Measurements from ENCODE around the gene EBF3. TPM values are rescaled to one million over a fixed set of nuclear protein-coding genes. Genes with fewer than 3 reads are reported as not detected.

EBF3 gene
- total RNA-seq, 2 experiments from 2014 or later, result not detected

DNA sequence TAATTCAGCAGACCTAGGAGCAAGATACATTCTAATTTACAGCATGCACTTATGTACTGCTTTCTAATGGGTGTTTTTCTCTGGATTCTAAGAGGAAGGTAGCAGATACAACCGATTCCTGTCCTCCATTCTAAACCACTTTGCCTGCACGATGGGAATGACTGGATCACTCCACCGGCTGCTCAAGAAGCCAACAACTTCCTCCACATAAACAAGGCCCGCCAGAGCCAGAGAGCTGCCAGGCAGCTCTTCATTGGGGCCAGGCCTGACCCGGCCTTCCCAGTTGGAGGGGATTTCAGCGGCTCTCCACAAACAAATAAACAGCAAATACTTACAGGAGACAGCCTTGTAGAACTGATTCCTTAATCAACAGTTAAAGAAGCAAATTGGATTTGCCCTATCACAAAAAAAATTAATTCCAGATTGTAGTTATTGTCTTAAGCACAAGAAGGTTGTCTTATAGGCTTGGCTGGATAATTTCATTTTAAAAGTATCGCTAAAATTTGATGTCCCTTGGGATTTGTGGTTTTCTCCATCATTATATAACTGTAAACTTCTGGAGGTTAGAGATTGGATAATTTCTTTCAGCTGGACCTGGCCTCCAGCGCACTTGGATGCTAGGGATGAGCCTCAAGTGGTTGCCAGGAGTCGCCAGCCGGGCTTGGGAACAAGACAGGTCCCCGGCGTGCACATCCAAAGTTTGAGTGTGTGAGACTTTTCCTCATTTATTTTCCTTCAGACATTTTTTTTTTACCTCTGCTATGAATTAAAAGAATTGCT, 20.9 kb downstream of the EBF3 start:
- no peak overlapping the region for H3K27ac Mint-ChIP-seq
- DNase-seq (no peak), ATAC-seq (ENCODE audit: poor library complexity) (no peak)
- H3K4me3 Mint-ChIP-seq, result no peak overlapping the region
- H3K36me3 Mint-ChIP-seq (ENCODE audit: low read depth), result no peaks in the 10 kb centered on the region
- intact Hi-C loops (cut with DNase I, micrococcal nuclease), result no loop called here
- no peaks in the 10 kb centered on the region for H3K4me1 Mint-ChIP-seq (ENCODE audit: low read depth)
- Histone ChIP-seq H3K36me3 (ENCODE audit: insufficient read depth, low read length) (no peaks in the 10 kb centered on the region), H3K27me3 (ENCODE audit: control insufficient read depth in 1 of 2, insufficient read depth in 2 of 2, low read length in 2 of 2) (peaks cover 0 to 9% of the 10 kb centered on the region in 2 experiments), H3K4me1 (ENCODE audit: insufficient read depth, low read length) (no peaks in the 10 kb centered on the region), H3K4me3 (ENCODE audit: low read length) (no peak overlapping the region), H3K27ac (ENCODE audit: low read depth in 1 of 2, low read length in 2 of 2) (no peak overlapping the region), H3K9me3 (ENCODE audit: control insufficient read depth in 1 of 2, insufficient read depth in 1 of 2, low read length in 2 of 2) (no peaks in the 10 kb centered on the region)
- no peak for TF ChIP-seq CTCF (IDR thresholded peaks at IDR 0.05)
- H3K9me3 Mint-ChIP-seq, result no peaks in the 10 kb centered on the region
- CTCF ChIA-PET, result no interaction called here
- peaks cover 29% of the 10 kb centered on the region for H3K27me3 Mint-ChIP-seq
- POLR2A ChIA-PET, result no interaction called here

GRCh38 chr10:129942391-129942790, 21.7 kb downstream of the EBF3 start:
- no peak for DNase-seq
- Histone ChIP-seq H3K27ac (ENCODE audit: low read depth in 1 of 2, low read length in 2 of 2) (no peak overlapping the region), H3K4me1 (ENCODE audit: insufficient read depth, low read length) (no peaks in the 10 kb centered on the region), H3K9me3 (ENCODE audit: control insufficient read depth in 1 of 2, insufficient read depth in 1 of 2, low read length in 2 of 2) (no peaks in the 10 kb centered on the region), H3K36me3 (ENCODE audit: insufficient read depth, low read length) (no peaks in the 10 kb centered on the region), H3K27me3 (ENCODE audit: control insufficient read depth in 1 of 2, insufficient read depth in 2 of 2, low read length in 2 of 2) (peaks cover 0 to 10% of the 10 kb centered on the region in 2 experiments), H3K4me3 (ENCODE audit: low read length) (no peak overlapping the region)
- peaks cover 29% of the 10 kb centered on the region for H3K27me3 Mint-ChIP-seq
- H3K27ac Mint-ChIP-seq, result no peak overlapping the region
- no peaks in the 10 kb centered on the region for H3K4me1 Mint-ChIP-seq (ENCODE audit: low read depth)
- ChIA-PET CTCF (no interaction called here), POLR2A (no interaction called here)
- no peak overlapping the region for H3K4me3 Mint-ChIP-seq
- TF ChIP-seq CTCF (IDR thresholded peaks at IDR 0.05), result no peak
- no peak for ATAC-seq (ENCODE audit: poor library complexity)
- no peaks in the 10 kb centered on the region for H3K36me3 Mint-ChIP-seq (ENCODE audit: low read depth)
- H3K9me3 Mint-ChIP-seq, result no peaks in the 10 kb centered on the region
- intact Hi-C loops (cut with DNase I, micrococcal nuclease), result no loop called here

DNA sequence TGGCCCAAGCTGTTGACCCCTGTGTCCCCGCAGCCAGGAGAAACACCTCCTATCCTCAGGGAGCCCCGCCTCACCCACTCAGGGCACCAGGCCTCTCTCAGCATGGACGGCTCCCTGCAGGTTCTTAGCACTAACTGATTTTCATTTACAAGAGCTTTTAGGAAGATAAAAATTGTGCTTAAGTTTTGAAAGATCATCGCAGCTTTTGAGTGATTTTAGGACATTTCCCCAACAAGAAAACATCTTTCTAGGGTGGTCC, 22.1 kb downstream of the EBF3 start:
- H3K9me3 Mint-ChIP-seq, result no peaks in the 10 kb centered on the region
- H3K4me3 Mint-ChIP-seq, result no peak overlapping the region
- no peaks in the 10 kb centered on the region for H3K4me1 Mint-ChIP-seq (ENCODE audit: low read depth)
- peaks cover 29% of the 10 kb centered on the region for H3K27me3 Mint-ChIP-seq
- no peak for ATAC-seq (ENCODE audit: poor library complexity)
- H3K9me3 ChIP-seq (ENCODE audit: control insufficient read depth in 1 of 2, insufficient read depth in 1 of 2, low read length in 2 of 2), result no peaks in the 10 kb centered on the region
- no peaks in the 10 kb centered on the region for H3K36me3 ChIP-seq (ENCODE audit: insufficient read depth, low read length)
- POLR2A ChIA-PET, result no interaction called here
- no peak overlapping the region for H3K27ac ChIP-seq (ENCODE audit: low read depth in 1 of 2, low read length in 2 of 2)
- no peak overlapping the region for H3K27ac Mint-ChIP-seq
- no peaks in the 10 kb centered on the region for H3K36me3 Mint-ChIP-seq (ENCODE audit: low read depth)
- intact Hi-C loops (cut with DNase I, micrococcal nuclease), result no loop called here
- no peak overlapping the region for H3K4me3 ChIP-seq (ENCODE audit: low read length)
- DNase-seq, result no peak
- CTCF ChIA-PET, result no interaction called here
- H3K27me3 ChIP-seq (ENCODE audit: control insufficient read depth in 1 of 2, insufficient read depth in 2 of 2, low read length in 2 of 2), result peaks cover 0 to 10% of the 10 kb centered on the region in 2 experiments
- TF ChIP-seq CTCF (IDR thresholded peaks at IDR 0.05), result no peak
- no peaks in the 10 kb centered on the region for H3K4me1 ChIP-seq (ENCODE audit: insufficient read depth, low read length)
